Esophagus squamous epithelium (tissue), 5 donors: ENCODE results near the gene CYSRT1. TPM values are rescaled to one million over a fixed set of nuclear protein-coding genes. Genes with fewer than 3 reads are reported as not detected.

Source experiments
- DNase-seq: peaks from one replicate; lab custom pipeline; 2025; lab: John Stamatoyannopoulos, UW
- H3K27ac ChIP-seq, 4 donors: fragments of 200-600 bp; sonication (generic); one replicate each; pipeline ENCODE4 v1.5.1; 2016 to 2019; ENCODE audit warnings: mild to moderate bottlenecking in 1 of 4
- H3K27me3 ChIP-seq, 4 donors: fragments of 200-600 bp; sonication (generic); 1 replicate in 3 of 4; 2 replicates in 1 of 4; pipeline versions ENCODE4 v1.5.1 to v1.6.0; 2017 to 2021; ENCODE audit warnings: antibody characterized with exemption in 1 of 4
- H3K36me3 ChIP-seq, 3 donors: fragments of 200-600 bp; sonication (generic); one replicate each; pipeline ENCODE4 v1.5.1; 2016 to 2019
- H3K4me1 ChIP-seq, 3 donors: fragments of 200-600 bp; sonication (generic); one replicate each; pipeline ENCODE4 v1.5.1; 2017 to 2019
- H3K4me3 ChIP-seq, 4 donors: fragments of 200-600 bp; sonication (generic); 1 replicate in 3 of 4; 2 replicates in 1 of 4; pipeline ENCODE4 v1.5.1; 2016 to 2019; ENCODE audit warnings: mild to moderate bottlenecking in 2 of 4, moderate library complexity in 1 of 4
- H3K9me3 ChIP-seq, 3 donors: fragments of 200-600 bp; sonication (generic); one replicate each; pipeline ENCODE4 v1.5.1; 2016 to 2019
- POLR2A ChIP-seq, 4 donors: fragments of 450-650 bp; IDR thresholded peaks; one replicate each; pipeline ENCODE4 v1.6.1; 2017; ENCODE audit warnings: antibody characterized with exemption in 4 of 4, mild to moderate bottlenecking in 4 of 4, moderate library complexity in 3 of 4
- WGBS, 2 donors: methylation state at CpG; one replicate each; pipeline ENCODE4 v1.1.5; 2018; 5-methylcytosine and 5-hydroxymethylcytosine counted together
- intact Hi-C: fragments of 100-400 bp; cut with DNase I; formaldehyde crosslinking; loops from one replicate; pipeline ENCODE4 v1.15.0; 2022
- total RNA-seq, 4 donors: library from RNA; depleted of rRNA; stranded (reverse); fragments of >200 nt; gene quantifications; one replicate each; pipeline ENCODE4 v1.1.0, GENCODE V29; 2016
- TF ChIP-seq, protein P1 (sequence below), 6 experiments: fragments of 450-650 bp in 4 of 6; fragments of 200-600 bp in 2 of 6; sonication (generic) in 2 of 6; IDR thresholded peaks; one replicate each; pipeline ENCODE4 v1.5.1; 2016 to 2019; ENCODE audit warnings: antibody characterized with exemption in 6 of 6, mild to moderate bottlenecking in 4 of 6, moderate library complexity in 4 of 6
- donor health status: DM: yes; HTN: yes; CAD: no.

The CYSRT1 gene
- total RNA-seq, 4 donors from 2014 or later, result 114 to 301 (median 152) TPM

DNA sequence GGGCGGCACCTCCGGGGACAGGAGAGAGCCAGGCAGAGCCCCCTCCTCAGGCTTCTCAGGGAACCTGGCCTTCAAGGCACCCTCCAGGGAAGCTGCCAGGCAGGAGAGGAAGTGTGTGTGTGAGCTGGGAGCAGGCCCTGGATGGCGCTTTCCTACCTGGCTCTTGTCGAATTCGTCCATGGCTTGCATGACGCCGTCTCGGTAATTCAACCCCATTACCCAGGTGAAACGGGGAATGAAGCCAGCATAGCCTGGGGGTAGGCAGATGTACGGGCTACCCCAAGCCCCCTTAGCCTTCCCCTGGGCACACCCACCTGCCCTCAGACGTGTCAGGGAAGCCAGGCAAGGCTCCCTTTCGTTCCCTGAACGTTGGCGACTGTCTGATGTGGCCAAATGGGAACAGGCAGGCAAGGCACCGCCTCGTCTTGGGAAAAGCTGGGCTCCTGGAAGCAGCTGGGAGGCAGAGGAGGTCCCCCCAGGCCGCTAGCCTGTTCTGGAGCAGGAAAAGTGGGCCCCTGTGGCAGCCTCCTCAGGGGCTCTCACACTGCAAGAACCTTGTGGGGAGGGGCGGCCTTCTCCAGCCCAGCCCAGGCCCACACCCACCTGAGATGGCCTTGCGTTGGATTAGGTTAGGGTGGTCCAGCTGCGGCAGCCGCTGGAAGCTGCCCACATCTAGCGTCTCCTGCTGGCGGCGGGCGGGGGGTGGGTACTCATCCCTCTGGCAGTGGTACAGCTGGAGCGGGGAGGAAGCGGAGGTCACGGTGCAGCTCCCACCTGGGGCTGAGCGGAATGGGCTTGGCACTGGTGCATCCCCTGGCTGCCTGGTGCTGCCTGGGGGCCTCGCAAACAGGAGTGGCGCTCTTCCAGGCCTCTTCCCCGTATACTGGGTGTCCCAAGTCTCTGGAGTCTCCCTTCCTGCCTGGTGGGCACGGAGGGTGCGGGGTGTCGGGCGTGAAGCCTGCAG is 19.8 kb downstream of the CYSRT1 start:
- Histone ChIP-seq H3K36me3 (peaks cover 6 to 21% (median 21%) of the 10 kb centered on the region in 3 donors), H3K4me3 (no peak overlapping the region), H3K27ac (peak overlapping the region in 1 of 4 donors; percentile 4), H3K27me3 (no peaks in the 10 kb centered on the region), H3K4me1 (peaks cover 28 to 55% (median 30%) of the 10 kb centered on the region in 3 donors), H3K9me3 (no peaks in the 10 kb centered on the region)
- WGBS, 2 donors, result 51% methylated on average over 7 of the region's 36 CpGs; no CpG with 5 or more reads in 1 of the 2 donors
- DNase-seq, result no peak
- no peak for TF ChIP-seq POLR2A (IDR thresholded peaks at IDR 0.05)
- TF ChIP-seq, protein P1, sequence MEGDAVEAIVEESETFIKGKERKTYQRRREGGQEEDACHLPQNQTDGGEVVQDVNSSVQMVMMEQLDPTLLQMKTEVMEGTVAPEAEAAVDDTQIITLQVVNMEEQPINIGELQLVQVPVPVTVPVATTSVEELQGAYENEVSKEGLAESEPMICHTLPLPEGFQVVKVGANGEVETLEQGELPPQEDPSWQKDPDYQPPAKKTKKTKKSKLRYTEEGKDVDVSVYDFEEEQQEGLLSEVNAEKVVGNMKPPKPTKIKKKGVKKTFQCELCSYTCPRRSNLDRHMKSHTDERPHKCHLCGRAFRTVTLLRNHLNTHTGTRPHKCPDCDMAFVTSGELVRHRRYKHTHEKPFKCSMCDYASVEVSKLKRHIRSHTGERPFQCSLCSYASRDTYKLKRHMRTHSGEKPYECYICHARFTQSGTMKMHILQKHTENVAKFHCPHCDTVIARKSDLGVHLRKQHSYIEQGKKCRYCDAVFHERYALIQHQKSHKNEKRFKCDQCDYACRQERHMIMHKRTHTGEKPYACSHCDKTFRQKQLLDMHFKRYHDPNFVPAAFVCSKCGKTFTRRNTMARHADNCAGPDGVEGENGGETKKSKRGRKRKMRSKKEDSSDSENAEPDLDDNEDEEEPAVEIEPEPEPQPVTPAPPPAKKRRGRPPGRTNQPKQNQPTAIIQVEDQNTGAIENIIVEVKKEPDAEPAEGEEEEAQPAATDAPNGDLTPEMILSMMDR (IDR thresholded peaks at IDR 0.05), result no peak
- intact Hi-C loops, result no loop called here

DNA sequence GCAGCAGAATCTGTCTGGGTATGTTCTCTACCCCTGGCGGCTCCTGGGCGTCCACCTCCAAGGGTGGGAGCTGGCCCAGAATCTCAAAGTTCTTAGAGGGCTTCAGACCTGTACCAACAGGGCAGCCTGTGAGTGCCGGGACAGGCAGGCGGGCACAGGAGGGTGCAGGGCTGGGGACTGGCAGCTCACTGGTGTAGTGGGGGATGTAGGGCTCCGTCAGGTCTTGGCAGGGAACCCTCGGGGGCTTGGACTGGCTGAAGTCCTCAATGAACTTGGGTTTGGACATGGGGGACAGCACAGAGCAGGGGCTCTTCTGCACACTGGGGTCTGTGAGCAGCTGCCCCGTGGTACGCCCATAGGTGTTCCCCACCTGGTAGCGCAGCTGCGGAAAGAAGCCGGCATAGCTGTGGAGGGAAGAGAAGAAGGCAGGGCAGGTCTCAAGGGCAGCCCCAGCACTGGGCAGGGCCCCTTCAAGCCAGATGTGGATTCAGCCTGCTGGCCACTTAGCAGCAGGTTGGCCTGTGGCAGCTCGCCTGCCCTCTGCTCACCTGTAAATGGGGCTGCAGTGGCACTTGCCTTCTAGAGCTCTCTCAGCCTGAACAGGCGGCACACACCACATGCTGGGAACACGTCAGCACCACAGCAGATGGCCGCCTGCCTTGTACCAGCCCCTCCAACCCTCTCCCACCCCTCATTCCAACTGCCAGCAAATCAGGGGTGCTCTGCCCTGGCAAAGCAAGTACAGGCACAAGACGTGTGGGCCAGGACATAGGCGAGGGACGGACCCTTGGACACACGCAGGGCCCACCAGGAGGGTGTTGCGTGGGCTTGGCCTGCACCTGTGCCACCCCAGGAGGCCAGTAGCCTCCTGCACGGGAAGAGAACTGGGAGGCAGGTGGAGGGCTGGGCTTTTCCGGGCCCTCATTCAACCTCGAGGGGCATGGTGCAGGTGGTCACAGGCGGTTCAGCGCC is 20.8 kb downstream of the CYSRT1 start:
- Histone ChIP-seq H3K27me3 (peaks cover 0 to 2% (median 0%) of the 10 kb centered on the region in 4 donors), H3K4me3 (no peak overlapping the region), H3K27ac (no peak overlapping the region), H3K36me3 (peaks cover 6 to 21% (median 21%) of the 10 kb centered on the region in 3 donors), H3K4me1 (peaks cover 26 to 46% (median 30%) of the 10 kb centered on the region in 3 donors), H3K9me3 (no peaks in the 10 kb centered on the region)
- 87 to 88% methylated on average over 8 to 10 of the region's 25 CpGs for WGBS, 2 donors
- DNase-seq, result no peak
- no peak for TF ChIP-seq POLR2A (IDR thresholded peaks at IDR 0.05)
- TF ChIP-seq, protein P1 (IDR thresholded peaks at IDR 0.05), result no peak
- intact Hi-C loops, result no loop called here

DNA sequence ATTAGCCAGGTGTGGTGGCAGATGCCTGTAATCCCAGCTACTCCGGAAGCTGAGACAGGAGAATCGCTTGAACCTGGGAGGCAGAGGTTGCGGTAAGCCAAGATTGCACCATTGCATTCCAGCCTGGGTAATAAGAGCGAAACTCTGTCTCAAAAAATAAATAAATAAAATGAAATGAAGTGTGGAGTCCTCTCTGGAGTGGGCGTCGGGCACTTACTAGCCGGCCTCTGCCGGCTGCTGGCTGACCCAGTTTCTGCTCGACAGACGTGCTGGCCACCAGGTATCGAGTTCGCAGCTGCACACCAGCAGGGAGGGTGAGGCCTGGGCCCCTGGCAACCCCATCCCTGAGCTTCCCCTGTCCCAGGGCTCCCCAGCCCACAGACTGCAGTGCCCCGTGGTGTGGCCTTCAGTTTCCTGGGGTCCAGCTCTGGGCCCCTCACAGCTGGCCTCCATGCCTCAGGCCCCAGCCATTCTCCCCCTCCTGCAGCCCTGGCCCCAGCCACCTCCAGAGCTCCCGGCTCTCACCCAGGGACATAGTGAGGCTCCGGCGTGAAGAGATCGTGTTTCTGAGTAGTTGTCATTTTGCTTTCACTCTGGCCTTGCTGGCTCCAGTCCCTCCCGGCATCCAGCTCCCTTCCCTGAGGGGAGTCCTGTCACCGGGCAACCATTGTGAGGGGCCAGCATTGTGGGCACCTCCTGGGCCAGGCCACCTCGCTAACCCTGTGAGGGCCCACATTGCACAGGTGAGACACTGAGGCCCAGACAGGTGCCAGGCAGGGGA is 22.4 kb downstream of the CYSRT1 start:
- Histone ChIP-seq H3K27me3 (peaks cover 0 to 6% (median 0%) of the 10 kb centered on the region in 4 donors), H3K27ac (no peak overlapping the region), H3K4me1 (peaks cover 23 to 39% (median 23%) of the 10 kb centered on the region in 3 donors), H3K9me3 (no peaks in the 10 kb centered on the region), H3K36me3 (peaks cover 6 to 15% (median 13%) of the 10 kb centered on the region in 3 donors), H3K4me3 (no peak overlapping the region)
- intact Hi-C loops, result no loop called here
- WGBS, 2 donors, result 84% methylated on average over 12 of the region's 20 CpGs
- TF ChIP-seq POLR2A (IDR thresholded peaks at IDR 0.05), result no peak
- TF ChIP-seq, protein P1 (IDR thresholded peaks at IDR 0.05), result no peak
- no peak for DNase-seq

DNA sequence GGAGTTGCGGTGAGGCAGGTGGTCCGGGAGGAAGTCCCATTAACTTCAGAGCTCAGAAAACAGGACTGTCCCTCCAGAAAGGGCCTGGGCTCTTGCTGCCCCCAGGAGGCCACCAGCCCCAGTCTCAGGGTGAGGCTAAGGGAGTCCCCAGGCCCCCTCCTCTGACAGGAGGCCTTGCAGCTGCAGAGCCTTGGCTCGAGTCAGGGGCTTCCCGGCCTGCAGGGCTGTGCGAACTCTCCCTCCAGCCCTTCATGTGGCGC is 22.9 kb downstream of the CYSRT1 start:
- no peak for DNase-seq
- intact Hi-C loops, result no loop called here
- Histone ChIP-seq H3K27ac (no peak overlapping the region), H3K36me3 (peaks cover 3 to 10% (median 8%) of the 10 kb centered on the region in 3 donors), H3K4me3 (no peak overlapping the region), H3K4me1 (peaks cover 17 to 39% (median 17%) of the 10 kb centered on the region in 3 donors), H3K9me3 (no peaks in the 10 kb centered on the region), H3K27me3 (peaks cover 0 to 6% (median 0%) of the 10 kb centered on the region in 4 donors)
- 83% methylated on average over 2 of the region's 6 CpGs; no CpG with 5 or more reads in 1 of the 2 donors for WGBS, 2 donors
- TF ChIP-seq, protein P1 (IDR thresholded peaks at IDR 0.05), result no peak
- TF ChIP-seq POLR2A (IDR thresholded peaks at IDR 0.05), result no peak
